CD4-positive, alpha-beta T cell treated with Interleukin-17A for 1 hour (primary cell): ENCODE results near the gene UBASH3B.
"Not testable (repeated sequence)": the region's sequence is repeated elsewhere in the genome, so short reads cannot be mapped to it uniquely, and the experiment has no call there.

Experiments used
- DNase-seq: peaks from one replicate; pipeline ENCODE4 v3.0.0-alpha.2; 2020

The UBASH3B gene

DNA sequence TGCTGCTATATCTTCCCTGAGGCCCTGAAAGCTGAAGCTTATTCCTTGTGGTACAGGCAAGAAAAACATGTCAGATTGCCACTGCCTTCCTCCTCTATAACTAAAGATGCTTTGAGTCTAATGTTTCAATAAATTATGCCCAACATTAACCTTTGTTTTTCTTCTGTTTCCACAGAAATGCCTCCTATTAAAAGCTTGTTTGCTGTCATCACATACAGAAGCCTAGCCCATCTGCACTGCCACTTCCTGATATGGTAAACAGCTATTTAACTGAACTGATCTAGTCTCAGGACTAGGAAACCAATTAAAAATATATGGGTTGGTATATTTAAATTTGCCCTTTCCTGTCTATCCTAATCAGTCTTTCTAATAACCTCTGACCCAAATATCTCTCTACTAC is 165.6 kb downstream of the UBASH3B start:
- no peak for DNase-seq

DNA sequence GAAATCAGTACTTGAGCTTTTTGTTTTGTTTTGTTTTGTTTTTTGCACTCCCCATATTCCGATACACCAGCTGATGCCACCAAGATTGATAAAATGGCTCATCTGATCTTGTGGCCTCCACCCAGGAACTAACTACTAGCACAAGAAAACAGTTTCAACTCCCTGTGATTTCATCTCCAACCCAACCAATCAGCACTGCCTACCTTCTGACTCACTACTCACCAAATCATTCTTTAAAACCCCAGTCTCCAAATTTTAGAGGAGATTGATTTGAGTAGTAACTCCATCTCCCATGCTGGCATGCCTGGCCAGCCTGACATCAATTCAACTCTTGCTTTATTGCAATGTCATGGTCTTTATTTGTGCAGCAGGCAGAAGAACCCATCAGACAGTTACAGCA is 166.7 kb downstream of the UBASH3B start:
- DNase-seq, result no peak

GRCh38 chr11:122823564-122823963 is 168.0 kb downstream of the UBASH3B start:
- no peak for DNase-seq

GRCh38 chr11:122829371-122829770 is 173.8 kb downstream of the UBASH3B start:
- not testable (repeated sequence) for DNase-seq

GRCh38 chr11:122832297-122832696 is 176.8 kb downstream of the UBASH3B start:
- not testable (repeated sequence) for DNase-seq

DNA sequence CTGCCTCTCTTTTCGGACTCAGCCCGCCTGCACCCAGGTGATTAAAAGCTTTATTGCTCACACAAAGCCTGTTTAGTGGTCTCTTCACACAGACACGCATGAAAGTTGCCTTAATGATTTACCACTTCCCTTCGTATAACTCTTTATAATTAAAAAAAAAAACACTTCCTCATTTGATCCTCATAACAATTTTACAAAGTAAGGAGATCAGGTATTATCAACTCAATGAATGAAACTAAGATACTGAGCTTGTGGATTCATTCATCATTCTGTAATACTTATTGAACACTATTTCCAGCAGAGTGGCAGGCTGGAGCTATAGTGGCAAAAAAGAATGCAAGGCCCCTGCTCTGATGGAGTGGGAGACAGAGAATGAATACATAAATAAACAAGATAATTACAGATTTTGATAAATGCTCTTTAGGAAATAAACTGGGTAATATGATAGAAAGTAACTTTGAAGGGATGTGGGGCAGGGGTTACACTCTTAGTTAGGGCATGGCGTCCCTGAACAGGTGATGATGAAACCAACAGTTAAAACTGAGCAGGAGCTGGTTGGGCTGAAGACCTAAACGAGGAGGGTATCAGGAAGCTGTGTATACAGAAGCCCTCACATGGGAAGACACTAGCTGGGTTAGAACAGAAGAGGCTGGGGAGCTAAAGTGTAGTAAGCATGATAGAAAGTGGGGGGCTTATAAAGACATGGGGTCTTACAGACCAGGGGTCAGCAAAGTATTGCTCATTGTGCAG is 177.4 kb downstream of the UBASH3B start:
- DNase-seq, result no peak

- DNase-seq, result no peak
Observed at GRCh38 chr11:122833846-122834464, 178.4 kb downstream of the UBASH3B start.

DNA sequence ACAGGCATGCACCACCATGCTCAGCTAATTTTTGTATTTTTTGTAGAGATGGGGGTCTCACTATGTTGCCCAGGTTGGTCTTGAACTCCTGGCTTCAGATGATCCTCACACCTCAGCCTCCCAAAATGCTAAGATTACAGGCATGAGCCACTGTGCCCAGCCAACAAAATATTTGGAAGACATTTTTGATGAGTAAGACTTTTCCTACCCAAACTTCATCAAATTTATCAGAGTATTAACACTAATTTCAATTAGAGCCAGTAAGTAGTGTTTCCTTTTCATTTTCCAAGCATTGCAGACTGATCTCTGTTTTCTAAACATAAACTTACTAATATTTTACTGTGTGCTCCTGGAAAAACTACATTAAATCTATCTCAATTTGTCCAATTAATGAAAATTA is 181.4 kb downstream of the UBASH3B start:
- DNase-seq, result no peak

- no peak for DNase-seq
Observed at GRCh38 chr11:122837528-122838346, 182.2 kb downstream of the UBASH3B start.

GRCh38 chr11:122843281-122844141 is 188.0 kb downstream of the UBASH3B start:
- peak; percentile 78 for DNase-seq

DNA sequence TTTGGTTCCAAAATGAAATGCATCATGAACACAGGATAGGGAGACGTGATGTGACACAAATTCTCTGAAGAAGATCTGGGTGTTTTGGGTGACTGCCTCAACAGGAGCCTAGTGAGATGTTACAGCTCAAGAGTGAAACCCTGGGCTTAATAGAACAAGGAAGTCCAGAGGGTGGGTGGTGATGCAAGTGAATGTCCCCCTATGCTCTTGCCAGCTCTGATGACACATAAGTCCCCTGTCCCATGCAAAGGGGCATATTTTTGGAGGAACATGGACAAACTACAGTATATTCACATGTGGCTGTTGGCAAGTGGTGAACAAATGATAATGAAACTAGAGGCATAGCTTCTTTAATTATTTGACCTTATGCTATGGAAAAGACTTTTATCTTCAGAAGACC is 191.9 kb downstream of the UBASH3B start:
- no peak for DNase-seq

DNA sequence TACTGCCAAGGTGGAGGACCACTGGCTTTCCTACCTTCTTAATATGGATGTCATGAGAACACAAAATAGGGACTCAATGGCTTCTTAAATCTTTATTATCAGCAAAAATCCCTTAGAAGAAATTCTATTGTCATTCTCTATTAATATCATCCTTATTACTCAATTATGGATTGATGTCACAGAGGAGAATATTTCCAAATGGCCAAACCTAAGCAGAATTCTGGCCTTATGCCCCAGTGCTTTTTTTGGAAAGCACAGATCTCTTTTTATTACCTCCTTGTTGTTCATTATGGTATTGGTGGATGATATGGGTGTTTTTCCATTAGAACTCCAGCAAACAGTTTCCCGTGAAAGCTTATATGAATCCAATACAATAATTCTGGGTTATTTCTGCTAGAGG is 192.7 kb downstream of the UBASH3B start:
- no peak for DNase-seq

- peak; percentile 76 for DNase-seq
Observed at GRCh38 chr11:122850076-122850631, 194.6 kb downstream of the UBASH3B start.

DNA sequence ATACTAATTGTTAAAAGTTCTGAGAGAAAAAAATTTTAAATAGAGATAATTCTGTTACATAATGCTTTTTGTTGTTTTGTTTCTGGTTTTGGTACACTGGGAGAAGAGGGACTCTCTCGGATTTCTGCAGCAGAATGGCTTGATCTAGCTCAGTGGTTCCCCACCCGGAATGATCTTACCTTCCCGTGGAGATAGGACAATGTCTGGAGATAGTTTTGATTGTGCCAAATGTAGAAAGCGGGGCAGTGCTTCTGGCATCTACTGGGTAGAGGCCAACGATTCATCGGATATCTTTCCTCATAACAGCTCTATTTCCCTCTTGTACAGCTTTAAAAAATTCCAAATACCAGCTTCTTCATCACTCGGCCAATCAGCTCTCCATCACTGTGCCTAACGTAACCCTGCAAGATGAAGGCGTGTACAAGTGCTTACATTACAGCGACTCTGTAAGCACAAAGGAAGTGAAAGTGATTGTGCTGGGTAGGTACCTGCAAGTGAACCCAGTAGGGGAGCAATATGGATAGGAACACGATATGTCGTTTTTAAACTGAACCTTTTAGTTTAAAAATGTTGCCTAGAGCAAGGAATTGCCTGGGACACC is 195.9 kb downstream of the UBASH3B start:
- peak; percentile 67 for DNase-seq

GRCh38 chr11:122852074-122852795 is 196.7 kb downstream of the UBASH3B start:
- peak; percentile 43 for DNase-seq

- DNase-seq, result no peak
Observed at GRCh38 chr11:122852796-122853160, 197.3 kb downstream of the UBASH3B start.

GRCh38 chr11:122853261-122853660 is 197.7 kb downstream of the UBASH3B start:
- DNase-seq, result no peak

- DNase-seq, result peak; percentile 81
Observed at GRCh38 chr11:122853971-122854446, 198.5 kb downstream of the UBASH3B start.

DNA sequence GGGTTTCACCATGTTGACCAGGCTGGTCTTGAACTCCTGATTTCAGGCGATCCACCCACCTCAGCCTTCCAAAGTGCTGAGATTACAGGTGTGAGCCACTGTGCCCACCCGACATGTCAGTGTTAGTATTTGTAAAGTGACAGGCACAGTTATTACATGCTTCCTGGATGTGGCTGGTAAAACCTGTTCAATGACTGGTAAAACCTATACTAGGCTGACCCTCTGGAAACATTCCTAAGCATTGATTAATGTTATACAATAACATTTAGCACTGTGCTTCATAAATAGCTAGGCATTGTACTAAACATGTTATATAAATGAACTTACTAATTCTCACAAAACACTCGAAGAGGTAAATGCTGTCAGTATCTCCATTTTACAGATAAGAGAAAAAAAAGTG is 206.1 kb downstream of the UBASH3B start:
- no peak for DNase-seq

- DNase-seq, result no peak
Observed at GRCh38 chr11:122862091-122862490, 206.6 kb downstream of the UBASH3B start.

- not testable (repeated sequence) for DNase-seq
Observed at GRCh38 chr11:122863154-122863553, 207.6 kb downstream of the UBASH3B start.
